AG20443 (cell line): ENCODE measurements around the gene STARD3NL.
"Not testable (repeated sequence)": the region's sequence is repeated elsewhere in the genome, so short reads cannot be mapped to it uniquely, and the experiment has no call there.

Source experiments
- DNase-seq: peaks from one replicate; pipeline ENCODE4 v3.0.0; 2012; ENCODE audit warnings: low spot score, mixed read lengths

The STARD3NL gene, protein sequence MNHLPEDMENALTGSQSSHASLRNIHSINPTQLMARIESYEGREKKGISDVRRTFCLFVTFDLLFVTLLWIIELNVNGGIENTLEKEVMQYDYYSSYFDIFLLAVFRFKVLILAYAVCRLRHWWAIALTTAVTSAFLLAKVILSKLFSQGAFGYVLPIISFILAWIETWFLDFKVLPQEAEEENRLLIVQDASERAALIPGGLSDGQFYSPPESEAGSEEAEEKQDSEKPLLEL

DNA sequence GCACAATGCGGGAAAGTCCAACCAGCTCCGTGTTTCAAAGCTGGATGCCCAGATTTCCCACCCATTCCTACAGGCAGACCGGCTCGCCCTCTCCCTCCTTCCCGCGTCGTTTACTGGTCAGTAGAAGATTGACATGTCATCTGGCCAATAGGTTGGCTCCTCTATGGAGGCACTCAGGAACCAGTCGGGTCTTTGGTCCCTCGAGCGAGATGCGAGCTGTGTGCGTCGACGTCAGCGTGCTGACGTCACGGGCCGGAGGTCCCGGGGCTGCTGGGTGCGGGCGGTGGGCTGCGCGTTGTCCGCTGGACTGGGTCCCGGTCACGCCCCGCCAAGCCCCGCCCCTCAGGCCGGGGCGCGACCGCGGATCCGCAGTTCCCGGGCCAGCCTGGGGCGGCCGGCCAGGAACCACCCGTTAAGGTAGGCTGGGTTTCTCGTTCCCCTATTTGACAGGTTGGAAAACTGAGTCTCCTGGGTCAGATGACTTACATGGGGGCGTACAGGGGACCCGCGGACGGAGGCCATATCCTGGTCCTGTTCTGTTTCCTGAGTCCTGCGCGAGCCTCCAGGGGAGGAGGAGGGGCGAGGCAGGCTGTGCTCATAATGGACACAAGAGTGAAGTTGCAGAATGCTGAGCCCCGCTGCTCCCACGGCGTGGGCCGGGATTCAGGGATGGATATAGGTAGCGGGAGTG lies at the start of gene STARD3NL:
TSS of gene STARD3NL (plus strand) at position 242 of the 691 bp plus-strand sequence. CDS start 29,260 bp downstream, outside the sequence.
- peak; percentile 97 for DNase-seq

DNA sequence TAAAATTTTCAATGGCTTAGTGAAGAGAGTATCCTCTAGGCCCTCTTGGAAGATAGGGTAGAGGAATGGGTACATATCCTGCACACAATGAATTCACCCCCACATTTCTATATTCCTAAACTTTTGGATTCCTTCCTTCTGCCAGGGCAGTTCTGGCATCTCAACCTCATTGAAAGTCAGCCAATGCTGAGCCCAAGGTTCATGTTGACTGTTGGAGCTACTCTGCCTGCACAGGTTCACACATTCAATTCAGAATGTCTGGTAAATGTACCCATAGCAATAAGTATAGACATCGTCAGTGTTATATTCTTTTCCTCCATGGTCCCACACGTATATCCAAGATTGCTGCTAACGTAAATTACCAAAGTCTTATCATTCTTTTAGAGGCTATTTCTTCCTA lies 48.9 kb upstream of the STARD3NL start:
- DNase-seq: no peak

DNA sequence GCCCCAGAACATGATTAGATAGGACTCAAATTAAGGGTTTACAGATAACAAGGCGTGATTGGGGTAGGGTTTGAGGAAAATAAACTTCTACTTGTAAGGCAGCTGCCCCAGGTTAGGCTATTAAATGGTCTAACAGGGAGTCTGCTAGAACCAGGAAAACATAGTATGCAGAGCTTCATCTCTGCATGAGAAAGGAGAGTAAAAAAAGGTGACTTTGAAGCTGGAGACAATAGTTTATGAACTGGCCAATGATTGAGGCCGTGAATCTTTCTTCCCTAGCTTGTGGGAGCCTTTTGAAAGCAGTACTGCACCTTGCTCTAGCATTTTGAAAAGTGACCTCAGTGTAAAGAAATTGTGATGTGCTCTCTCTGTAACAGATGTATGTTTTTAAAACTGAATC lies 48.5 kb upstream of the STARD3NL start:
- DNase-seq: no peak

DNA sequence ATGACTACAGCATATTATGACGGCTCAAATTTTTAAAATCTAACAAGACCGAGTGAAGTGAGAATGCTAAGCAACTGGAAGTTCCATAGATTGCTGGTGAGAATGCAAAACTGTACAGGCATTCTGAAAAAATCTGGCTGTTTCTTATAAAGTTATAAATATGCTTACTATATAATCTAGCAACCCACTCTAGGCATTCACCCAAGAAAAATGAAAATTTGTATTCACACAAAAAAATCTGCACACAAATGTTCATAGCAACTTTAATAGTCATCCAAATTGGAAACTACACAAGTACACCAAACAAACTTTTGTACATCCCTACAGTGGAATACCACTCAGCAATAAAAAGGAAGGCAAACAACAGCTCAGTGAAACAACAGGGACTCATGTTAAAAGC lies 39.9 kb upstream of the STARD3NL start:
- no peak for DNase-seq

DNA sequence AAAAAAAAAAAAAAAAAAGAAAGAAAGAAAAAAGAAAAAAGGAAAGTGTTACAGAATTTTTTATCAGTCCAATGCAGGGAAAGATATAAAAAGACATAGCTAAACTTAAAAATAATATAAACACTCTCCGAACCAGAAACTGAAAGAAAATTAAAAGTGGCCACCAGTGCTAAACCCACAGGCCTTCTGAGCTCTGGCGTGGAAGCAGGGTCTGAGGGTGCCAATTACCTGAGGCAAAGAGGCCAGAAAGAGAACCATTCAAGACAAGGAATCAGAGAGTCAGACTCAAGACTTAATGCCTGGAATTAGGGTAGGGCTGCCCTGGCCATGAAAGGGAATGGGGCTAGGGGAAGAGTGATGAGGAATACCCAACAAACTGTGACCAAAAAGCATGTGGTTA lies 36.9 kb upstream of the STARD3NL start:
- DNase-seq: no peak

DNA sequence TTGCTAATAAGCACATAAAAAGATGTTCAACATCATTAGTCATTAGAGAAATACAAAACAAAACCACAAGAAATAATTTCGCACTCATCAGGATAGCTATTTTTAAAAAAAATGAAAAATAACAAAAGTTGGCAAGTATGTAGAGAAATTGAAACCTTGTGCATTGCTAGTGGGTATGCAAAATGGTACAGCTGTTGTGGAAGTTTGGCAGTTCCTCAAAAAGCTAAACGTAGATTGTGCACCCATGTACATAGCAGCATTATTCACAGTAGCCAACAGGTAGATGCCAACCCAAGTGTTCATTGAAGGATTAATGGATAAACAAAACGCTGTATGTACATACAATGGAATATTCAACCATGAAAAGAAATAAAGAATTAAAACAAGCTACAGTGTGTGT lies 35.3 kb upstream of the STARD3NL start:
- no peak for DNase-seq

DNA sequence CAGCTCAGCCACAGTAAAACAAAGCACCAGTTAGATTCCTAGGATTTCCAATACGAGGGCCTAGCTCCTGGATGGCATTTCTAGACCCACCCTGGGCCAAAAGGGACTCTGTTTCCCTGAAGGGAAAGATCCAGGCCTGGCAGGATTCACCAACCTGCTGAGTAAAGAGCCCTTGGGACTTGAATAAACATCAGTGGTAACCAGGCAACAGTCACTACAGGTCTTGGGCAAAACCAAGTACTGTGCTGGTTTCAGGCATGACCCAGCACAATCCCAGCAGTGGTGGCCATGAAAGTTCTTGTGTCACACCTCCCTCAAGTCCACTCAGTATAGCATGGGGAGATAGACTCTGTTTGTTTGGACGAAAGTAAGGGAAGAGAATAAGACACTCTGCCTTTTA lies 31.0 kb upstream of the STARD3NL start:
- no peak for DNase-seq

DNA sequence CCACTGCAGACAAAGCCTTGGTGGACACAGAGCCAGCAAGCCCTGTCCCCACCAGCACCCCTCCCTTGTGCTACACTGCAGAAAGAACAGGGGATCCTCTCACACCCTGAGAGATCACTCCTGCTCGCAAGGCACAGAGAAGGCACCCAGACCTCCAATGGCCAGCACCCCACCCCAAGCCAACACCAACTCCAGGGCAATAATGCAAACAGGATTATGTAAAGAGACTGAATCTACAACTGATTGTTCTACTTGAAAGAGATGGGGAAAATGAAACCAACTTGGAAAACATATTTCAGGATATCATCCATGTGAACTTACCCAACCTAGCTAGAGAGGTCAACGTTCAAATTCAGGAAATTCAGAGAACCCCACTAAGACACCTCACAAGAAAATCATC lies 26.5 kb upstream of the STARD3NL start:
- DNase-seq: no peak

DNA sequence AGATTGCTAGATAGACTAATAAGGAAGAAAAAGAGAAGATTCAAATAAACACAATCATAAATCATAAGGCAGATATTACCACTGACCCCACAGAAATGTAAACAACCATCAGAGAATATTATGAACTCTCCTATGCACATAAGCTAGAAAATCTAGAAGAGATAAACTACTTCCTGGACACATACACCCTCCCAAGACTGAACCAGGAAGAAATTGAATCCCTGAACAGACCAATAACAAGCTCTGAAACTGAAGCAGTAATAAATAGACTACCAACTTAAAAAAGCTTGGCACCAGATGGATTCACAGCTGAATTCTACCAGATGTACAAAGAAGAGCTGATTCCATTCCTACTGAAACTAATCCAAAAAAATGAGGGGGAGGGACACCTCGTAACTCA lies 24.5 kb upstream of the STARD3NL start:
- no peak for DNase-seq

DNA sequence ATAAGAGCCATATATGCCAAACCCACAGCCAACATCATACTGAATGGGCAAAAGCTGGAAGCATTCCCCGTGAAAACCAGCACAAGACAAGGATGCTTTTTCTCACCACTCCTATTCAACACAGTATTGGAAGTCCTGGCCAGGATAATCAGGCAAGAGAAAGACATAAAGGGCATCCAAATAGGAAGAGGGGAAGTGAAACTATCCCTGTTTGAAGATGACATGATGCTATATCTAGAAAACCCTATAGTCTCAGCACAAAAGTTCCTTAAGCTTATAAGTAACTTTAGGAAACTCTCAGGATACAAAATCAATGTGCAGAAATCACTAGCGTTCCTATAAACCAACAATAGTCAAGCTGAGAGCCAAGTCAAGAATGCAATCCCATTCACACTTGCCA lies 23.8 kb upstream of the STARD3NL start:
- DNase-seq: no peak

DNA sequence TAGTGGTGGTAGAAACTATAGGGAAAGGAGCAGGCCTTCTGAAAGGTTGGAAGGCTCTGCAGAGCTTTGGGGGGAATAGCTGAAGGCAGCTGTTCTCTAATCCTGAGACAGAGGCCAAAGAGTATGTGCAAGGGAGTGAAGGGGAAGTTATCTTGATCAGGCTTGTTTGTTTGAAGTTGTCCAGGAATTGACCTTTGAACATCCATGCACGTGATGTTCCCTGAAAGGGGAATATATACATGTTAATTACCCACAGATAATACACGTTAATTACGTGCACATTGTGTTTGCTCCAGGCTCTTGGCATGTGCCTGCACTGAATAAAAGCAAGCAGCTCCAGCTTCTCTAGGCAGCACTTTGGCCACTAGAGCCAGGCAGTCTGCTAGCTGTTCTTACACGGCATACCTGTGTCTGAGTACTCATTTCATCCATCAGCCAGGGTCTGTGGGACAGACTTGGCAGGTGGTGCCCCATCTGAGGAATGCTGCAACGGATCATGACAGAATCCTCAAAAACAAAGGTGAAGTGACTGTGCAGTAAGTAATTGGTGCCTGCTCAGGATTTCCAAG lies 18.0 kb upstream of the STARD3NL start:
- DNase-seq: no peak

DNA sequence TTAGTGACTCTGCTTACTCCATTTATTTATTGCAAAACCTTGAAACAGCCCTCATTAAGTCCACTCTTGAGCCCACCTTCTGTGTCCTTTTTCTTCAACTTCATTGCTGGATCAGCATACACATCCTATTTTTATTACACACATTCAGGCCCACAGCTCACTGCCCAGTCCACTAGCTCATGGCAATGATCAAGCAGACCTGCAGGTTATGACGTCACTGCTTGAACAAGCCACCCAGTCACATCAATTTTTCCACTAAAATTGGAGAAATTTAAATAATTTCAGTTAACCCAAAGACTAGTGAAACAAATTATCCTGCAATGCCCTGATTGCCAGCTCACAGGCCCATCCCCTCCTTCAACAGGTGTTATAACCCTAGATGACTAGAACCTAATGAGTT lies 16.0 kb upstream of the STARD3NL start:
- no peak for DNase-seq

DNA sequence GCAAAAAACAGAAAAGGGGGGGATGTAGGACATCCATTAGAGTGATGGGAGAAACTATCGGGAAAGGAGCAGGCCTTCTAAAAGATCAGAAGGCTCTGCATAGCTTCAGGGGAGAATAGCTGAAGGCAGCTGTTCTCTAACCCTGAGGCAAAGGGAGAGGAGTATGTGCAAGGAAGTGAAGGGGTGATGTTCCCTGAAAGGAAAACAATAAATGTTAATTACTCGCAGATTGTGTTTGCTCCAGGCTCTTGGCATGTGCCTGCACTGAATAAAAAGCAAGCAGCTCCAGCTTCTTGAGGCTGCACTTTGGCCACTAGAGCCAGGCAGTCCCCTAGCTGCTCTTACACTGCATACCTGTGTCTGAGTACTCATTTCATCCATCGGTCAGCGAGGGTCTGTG lies 14.4 kb upstream of the STARD3NL start:
- no peak for DNase-seq

DNA sequence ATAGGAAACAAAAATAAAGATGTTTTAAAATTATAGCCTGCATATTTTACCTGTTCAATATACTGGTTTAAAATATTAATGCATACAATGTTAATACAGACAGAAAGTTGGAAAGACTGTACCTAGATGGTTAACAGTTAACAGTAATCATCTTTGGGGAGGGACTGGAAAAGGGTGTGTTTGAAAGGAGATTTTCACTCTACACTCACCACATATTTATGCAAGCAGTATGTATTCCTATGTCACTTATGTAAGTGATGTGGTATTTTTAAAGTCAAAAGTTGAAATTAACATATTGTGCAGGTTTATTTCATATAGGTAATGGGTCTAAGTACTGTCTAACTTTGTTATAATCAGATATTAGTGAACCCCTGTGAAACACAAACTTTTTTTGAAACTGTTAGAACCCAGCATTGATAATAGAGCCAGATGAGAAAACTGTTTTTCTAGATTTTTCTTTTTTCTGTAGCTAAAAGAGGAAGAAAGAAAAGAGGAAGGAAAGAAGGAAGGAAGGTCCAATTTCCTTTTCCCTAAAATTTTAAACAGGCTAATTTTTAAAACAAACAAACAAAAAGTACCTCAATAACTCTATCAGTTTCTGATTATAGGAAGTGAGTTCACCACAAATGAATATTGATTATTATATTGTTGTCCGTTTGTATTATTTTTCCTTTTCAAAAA lies 9.0 kb upstream of the STARD3NL start:
- no peak for DNase-seq

DNA sequence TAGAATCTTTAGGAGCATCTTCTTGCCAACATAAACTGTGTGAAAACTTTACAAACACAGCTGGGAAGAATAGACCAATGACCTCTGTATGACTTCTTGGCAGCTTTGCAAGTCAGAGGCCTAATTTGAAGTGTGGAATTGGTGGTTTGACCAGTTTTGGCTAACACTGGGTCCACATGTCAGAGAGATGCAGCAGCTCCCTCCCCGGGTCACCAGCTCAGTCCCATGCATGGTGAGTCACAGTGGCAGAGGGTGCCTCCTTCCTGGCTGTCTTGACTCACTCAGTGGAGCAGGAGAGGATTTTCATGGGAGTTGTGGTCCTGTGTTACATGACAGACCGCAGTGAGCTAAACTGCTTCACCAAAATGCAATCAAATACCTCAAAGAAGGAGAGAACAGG lies 8.2 kb upstream of the STARD3NL start:
- DNase-seq: peak; percentile 80

DNA sequence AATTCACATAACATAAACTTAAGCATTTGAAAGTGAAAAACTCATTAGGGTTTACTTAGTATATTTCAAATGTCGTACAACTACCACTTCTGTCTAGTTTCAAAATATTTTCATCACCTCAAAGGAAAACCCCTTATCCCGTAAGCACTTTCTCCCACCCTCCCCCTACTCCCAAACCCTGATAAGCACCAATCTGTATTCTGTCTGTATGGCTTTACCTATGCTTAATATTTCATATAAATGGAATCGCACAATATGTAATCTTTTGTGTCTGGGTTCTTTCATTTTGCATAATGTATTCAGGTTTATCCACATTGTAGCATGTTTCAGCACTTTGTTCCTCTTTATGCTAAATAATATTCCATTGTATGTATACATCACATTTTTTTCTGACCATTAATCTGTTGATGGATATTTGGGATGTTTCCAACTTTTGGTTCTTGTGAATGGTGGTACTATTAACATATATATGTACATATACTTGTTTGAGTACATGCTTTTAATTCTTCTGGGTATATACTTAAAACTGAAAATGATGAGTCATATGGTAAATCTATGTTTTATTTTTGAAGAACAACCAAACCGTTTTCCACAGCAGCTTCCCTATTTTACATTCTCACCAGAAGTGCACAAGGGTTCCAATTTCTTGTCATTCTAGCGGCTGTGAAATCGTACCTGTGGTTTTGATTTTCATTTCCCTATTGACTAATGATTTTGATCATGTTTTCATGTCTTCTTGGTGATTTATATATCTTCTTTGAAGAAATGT lies 6.2 kb upstream of the STARD3NL start:
- DNase-seq: no peak

DNA sequence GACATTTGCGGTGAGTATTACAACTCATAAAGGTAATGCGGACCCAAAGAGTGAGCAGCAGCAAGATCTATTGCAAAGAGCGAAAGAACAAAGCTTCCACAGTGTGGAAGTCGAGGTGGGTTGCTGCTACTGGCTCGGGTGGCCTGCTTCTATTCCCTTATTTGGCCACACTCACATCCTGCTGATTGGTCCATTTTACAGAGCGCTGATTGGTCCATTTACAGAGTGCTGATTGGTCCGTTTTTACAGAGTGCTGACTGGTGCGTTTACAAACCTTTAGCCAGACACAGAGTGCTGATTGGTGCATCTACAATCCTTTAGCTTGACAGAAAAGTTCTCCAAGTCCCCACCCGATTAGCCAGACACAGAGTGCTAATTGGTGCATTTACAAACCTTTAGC lies 2.5 kb upstream of the STARD3NL start:
- not testable (repeated sequence) for DNase-seq

DNA sequence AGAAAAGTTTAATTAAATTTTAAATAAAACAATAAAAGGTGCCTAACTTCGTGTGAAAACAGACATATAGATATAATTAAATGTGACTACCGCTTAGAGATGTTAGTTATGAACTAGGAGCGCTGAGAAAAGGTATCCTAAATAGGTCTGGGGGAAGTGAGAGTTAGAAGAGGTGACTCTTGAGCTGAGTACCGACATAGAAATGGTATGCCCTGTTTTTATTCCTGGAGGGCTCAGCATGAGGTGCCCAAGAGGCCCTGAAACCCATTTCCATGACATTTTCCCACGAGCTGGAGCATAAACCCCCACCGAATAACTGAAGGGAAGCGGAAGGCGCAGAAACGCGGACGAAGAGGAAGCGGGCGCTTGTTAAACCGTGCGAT lies 433 bp upstream of the STARD3NL start:
- DNase-seq: no peak

DNA sequence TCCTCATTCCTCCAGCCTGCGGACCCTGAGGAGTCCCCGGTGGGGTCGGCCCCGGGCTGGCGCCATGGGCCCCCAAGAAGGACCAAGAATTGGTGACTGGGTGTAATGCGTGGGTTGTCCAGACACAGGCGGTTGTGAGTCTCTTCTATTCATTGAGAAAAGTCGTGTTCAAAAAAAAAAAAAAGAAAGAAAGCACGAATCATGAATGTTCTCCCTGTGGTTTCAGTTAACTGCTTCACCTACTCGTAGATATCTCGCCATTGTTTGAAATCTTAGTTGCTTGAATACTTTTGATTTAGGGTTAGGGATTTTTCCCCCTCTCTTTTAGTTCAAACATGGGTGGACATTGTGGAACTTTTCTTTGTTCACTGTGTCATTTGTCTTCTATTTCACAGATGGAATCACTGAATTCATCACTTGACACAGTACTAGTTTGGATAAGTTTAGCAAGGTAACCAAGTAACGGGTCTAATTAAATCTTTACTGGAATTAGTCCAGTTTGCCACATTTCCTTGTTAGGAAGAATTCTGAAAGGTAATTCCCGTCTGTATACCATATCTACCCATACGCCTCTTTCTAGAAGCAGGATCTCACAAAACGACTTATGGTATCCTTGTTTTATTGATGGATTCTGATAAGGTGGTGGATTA lies 775 bp downstream of the STARD3NL start:
- no peak for DNase-seq

DNA sequence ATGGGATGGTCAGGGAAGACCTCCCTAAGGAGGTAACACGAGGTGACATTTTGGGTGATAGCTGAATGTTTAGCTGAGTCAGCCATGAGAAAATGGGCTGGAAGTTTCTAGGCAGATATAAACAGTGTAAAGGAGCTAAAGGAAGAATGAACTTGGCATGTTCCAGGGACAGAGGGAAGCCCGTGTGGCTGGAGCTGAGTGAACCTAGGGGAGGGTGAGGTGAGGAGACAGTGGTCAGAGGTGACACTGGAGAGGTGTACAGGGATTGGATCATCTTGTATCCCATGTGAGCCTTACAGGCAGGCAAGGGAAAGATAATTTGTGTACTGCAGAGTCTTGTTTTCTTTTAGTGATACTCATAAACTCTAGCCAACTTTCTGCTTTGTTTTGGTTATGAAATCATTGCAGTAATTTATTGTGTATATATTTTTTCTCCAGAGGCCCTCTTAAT lies 1.8 kb downstream of the STARD3NL start:
- DNase-seq: no peak

DNA sequence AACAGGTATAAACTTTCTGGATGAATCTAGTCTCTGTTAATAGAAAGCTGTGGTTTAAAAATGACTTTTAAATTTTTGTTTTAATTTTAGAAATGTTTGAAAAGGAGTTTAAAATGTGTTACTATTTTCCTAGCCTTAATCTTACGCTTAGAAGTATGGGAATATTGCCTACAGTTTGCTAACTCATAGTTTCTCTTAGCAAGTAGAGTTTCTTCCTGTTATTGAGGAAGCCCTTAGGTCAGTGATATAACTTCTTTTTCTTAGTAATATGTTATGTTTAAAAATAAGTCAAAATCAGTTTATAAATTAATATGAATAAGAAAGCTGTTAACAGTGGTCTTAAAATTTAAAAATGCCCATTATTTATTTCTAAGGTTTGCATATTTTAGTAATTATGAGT lies 3.1 kb downstream of the STARD3NL start:
- DNase-seq: no peak

DNA sequence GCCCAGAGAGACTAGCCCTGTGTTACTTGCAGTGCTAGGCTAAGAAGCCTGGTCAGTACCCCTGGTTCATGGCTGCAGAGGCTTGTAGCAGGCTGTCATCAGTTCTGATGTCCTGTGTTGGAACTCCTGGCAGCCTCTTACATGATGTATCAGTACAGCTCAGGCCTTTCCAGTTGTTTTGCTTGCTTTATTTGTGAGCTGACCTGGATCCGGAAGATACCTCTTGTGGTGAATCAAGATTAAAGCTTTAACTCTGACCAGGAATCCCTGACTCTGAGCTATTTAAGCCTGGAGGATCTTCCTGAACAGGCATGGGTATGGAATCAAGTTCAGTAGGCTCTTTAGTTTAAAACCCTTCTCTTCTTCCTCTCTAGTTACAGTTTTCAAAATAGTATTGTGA lies 4.4 kb downstream of the STARD3NL start:
- no peak for DNase-seq
